ENCODE data around the gene TBL1Y.
"Not testable (repeated sequence)": the region's sequence is repeated elsewhere in the genome, so short reads cannot be mapped to it uniquely, and the experiment has no call there.

TBL1Y gene

GRCh38 chrY:6907591-6907990 lies 2.9 kb upstream of the TBL1Y start:
- TF ChIP-seq POLR2AphosphoS5 (IDR thresholded peaks at IDR 0.05; ENCODE audit: low read depth) (no peak), SPI1 (IDR thresholded peaks at IDR 0.05; ENCODE audit: borderline replicate concordance, low read depth) (no peak), CTCF (IDR thresholded peaks at IDR 0.05; ENCODE audit: insufficient read depth, low read length) (no peak), GABPA (IDR thresholded peaks at IDR 0.05; ENCODE audit: low read depth) (no peak), REST (IDR thresholded peaks at IDR 0.05; ENCODE audit: insufficient replicate concordance, low read depth) (no peak)
- Histone ChIP-seq H3K4me3 (replicated peaks; ENCODE audit: insufficient read depth, low read length) (no peak overlapping the region), H3K27me3 (ENCODE audit: insufficient read depth, poor library complexity, severe bottlenecking) (no peaks in the 10 kb centered on the region), H3K27ac (replicated peaks) (no peak overlapping the region)
- no peak for DNase-seq (ENCODE audit: low read depth in 1 of 2, low spot score in 1 of 2)

- not testable (repeated sequence) for H3K27me3 ChIP-seq (ENCODE audit: insufficient read depth, poor library complexity, severe bottlenecking); H3K4me3 ChIP-seq (replicated peaks; ENCODE audit: insufficient read depth, low read length); DNase-seq (ENCODE audit: low read depth in 1 of 2, low spot score in 1 of 2); H3K27ac ChIP-seq (replicated peaks)
Observed at GRCh38 chrY:6908021-6908420, 2.5 kb upstream of the TBL1Y start.

- no peak for TF ChIP-seq POLR2AphosphoS5 (IDR thresholded peaks at IDR 0.05; ENCODE audit: low read depth)
- TF ChIP-seq REST (IDR thresholded peaks at IDR 0.05; ENCODE audit: insufficient replicate concordance, low read depth): no peak
- no peak for TF ChIP-seq GABPA (IDR thresholded peaks at IDR 0.05; ENCODE audit: low read depth)
- no peak for TF ChIP-seq CTCF (IDR thresholded peaks at IDR 0.05; ENCODE audit: insufficient read depth, low read length)
- no peak for TF ChIP-seq SPI1 (IDR thresholded peaks at IDR 0.05; ENCODE audit: borderline replicate concordance, low read depth)
- Histone ChIP-seq H3K27ac (replicated peaks) (no peak overlapping the region), H3K4me3 (replicated peaks; ENCODE audit: insufficient read depth, low read length) (no peak overlapping the region), H3K27me3 (ENCODE audit: insufficient read depth, poor library complexity, severe bottlenecking) (no peaks in the 10 kb centered on the region)
- no peak for DNase-seq (ENCODE audit: low read depth in 1 of 2, low spot score in 1 of 2)
Observed at GRCh38 chrY:6909118-6909521, 1.4 kb upstream of the TBL1Y start.

GRCh38 chrY:6909856-6910255 lies 641 bp upstream of the TBL1Y start:
- no peak for DNase-seq (ENCODE audit: low read depth in 1 of 2, low spot score in 1 of 2)
- no peak overlapping the region for H3K27ac ChIP-seq (replicated peaks)
- no peak overlapping the region for H3K4me3 ChIP-seq (replicated peaks; ENCODE audit: insufficient read depth, low read length)
- TF ChIP-seq CTCF (IDR thresholded peaks at IDR 0.05; ENCODE audit: insufficient read depth, low read length) (no peak), GABPA (IDR thresholded peaks at IDR 0.05; ENCODE audit: low read depth) (no peak), POLR2AphosphoS5 (IDR thresholded peaks at IDR 0.05; ENCODE audit: low read depth) (no peak), REST (IDR thresholded peaks at IDR 0.05; ENCODE audit: insufficient replicate concordance, low read depth) (no peak), SPI1 (IDR thresholded peaks at IDR 0.05; ENCODE audit: borderline replicate concordance, low read depth) (no peak)
- H3K27me3 ChIP-seq (ENCODE audit: insufficient read depth, poor library complexity, severe bottlenecking): no peaks in the 10 kb centered on the region

Measured in HL-60 (cell line).